Right renal pelvis (tissue), 4 donors: ENCODE data around the gene CAMK1D. TPM values are rescaled to one million over a fixed set of nuclear protein-coding genes. Genes with fewer than 3 reads are reported as not detected.

ENCODE experiments used
- DNase-seq, 4 donors: peaks; one replicate each; pipeline ENCODE4 v3.0.0-alpha.2; 2013; ENCODE audit warnings: low read depth in 4 of 4, low spot score in 3 of 4, missing footprints in 1 of 4
- polyA plus RNA-seq, 4 donors: library from polyadenylated mRNA; unstranded; fragments of 120-200 nt; gene quantifications; one replicate each; pipeline ENCODE4 v1.2.1, GENCODE V29; 2013; ENCODE audit not compliant: insufficient read length in 4 of 4

The CAMK1D gene
- polyA plus RNA-seq, 4 donors: 10.5 to 12.4 (median 11.0) TPM

DNA sequence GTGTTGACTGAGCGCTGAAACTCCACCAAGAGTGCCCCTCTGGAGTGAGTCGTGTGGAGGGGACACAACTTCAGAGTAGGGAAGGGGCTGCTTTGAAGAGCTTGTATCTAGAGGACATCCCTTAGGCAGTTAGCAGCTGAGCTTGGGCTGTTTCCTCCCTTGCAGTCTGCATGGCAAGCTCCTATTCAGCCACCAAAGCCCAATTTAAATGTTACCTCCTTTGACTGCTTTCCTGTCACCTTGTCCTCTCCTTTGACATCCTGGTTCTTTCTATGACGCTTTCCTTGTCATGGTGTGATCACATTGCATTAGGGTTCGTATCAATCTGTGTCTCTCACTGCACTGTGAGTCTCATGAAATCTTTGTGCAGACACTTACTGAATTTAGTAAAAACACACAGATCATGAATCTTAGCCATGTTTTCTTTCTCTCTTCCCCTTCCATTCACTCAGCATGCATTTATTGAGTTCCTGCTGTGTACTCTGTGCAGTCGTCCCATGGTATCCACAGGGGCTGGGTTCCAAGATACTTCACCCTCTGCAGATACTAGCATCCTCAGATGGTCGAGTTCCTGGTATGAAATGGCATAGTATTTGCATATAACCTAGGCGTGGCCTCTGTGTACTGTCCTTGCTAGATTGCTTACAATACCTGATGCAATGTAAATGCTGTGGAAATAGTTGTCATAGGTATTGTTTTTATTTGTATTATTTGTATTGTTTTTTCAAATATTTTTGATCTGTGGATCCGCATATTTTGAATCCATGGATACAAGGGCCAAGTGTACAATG, 423.6 kb downstream of the CAMK1D start:
- no peak for DNase-seq

DNA sequence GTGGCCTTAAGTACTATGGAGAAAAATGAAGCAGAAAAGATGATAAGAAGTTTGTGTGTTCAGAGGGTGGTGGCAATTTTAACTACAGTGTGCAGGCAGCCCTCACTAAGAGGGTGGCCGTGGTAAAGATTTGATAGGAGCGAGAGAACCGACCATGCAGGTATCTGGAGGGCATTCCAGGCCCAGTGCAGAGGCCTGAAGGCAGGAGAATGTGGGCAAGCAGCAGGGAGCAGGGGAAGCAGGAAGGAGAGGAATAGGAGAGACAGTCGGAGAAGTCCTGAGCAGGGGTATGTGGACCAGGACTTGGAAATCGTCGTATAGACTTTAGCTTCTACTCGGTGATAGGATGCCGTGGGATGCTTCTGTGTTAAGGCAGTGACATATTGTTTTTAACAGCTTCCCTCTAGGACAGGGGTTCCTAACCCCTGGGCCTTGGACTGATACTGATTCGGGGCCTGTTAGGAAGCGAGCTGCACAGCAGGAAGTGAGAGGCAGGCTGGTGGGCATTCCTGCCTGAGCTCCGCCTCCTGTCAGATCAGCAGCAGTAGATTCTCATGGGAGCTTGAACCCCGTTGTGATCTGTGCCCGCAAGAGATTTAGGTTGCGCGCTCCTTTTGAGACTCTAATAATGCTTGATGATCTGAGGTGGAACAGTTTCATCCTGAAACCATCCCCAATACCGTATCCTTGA, 425.0 kb downstream of the CAMK1D start:
- no peak for DNase-seq

DNA sequence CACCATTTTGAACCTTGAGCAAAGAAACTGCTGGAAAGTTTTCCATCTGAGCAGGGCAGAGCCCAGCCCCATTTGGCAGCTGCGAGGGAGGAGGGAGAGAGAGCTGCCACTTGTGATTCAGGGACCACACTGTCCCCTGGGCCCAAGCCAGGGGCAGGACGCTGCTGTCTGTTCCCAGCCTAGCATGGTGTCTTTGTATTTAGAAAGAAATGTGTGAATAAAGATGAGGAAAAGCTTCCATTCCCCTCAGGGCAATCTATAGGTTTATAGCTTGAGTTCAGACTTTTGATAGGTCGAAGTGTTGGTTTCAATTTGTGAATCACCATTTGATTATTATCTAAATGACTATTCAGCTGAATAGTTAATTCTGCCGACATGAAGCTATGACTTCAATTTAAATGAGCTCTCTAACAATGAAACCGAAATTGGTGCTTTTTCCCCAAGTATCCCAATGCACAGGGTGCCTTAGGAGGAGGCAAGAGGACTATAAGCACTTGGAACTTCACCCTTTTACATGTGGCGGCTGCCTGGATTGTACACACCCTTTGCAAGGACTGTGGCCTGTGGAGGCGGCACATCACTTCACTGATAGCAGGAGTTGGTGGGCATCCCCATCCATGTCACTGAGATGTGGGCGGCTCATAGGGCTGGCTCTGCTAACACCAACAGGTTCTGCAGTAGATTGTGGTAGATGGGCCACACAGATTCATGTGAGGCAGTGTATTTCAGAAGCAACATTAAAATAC, 428.7 kb downstream of the CAMK1D start:
- DNase-seq: no peak

DNA sequence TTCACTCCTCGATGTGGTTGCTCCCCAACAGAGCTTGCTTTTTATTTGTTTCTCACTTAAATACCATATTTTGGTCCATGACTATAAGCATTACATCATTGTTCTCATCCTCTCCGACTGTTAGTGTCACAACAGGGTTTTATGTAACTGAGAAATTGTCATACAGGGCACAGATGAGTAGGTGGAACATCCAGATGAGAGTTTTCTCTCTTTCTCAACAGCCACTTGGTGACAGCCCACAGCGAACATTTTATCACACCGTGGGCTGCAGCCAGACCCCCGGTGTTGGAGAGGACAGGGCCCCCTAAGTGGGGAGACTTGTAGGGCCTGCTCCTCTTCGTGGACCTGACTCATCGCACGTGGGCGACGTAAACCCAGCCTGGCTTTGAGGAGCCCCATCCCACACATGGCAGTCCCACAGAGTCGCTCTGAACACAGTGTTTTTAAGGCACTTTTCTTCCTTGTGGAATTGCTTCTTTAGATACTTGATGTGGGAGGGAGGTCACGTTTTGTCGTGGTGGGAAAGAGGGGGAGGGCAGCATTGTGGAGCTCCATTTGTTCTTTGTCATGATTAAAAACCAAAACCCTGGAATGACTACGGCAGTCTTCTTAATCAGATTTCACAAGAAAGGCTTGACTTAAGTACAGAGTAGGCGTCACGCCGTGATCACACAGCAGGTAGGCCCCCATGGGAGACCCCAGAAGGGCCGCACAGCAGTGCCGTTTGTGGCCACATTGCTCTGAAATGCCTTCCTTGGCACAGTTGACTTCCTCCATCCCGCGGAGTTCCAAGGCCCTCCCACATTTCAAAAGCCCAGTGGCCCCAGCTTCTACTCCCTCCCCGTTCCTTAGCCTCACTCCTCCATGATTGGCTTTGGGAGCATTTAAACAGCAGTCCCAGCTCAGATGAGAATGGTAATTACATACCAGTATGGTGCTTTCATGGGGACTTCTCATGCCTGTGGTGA, 431.6 kb downstream of the CAMK1D start:
- DNase-seq: no peak

DNA sequence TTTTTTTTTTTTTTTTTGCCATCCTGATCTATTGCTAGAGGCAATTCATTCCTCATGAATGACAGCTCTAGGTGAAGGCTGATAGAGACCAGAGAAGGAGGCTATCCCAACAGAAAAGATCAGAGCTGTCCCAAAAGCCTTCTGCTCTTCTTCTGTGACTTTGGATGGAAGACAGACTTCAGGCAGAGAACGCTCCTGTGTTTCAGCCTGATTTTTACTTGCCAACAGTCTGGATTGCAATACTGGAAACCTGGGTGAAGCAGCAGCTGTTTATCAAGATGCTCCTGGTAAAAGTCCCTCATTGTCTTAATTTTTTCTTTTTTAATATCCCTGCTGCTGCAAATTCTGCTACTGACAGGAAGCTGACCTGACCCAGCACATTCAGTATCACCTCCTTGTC, 432.6 kb downstream of the CAMK1D start:
- DNase-seq: no peak

DNA sequence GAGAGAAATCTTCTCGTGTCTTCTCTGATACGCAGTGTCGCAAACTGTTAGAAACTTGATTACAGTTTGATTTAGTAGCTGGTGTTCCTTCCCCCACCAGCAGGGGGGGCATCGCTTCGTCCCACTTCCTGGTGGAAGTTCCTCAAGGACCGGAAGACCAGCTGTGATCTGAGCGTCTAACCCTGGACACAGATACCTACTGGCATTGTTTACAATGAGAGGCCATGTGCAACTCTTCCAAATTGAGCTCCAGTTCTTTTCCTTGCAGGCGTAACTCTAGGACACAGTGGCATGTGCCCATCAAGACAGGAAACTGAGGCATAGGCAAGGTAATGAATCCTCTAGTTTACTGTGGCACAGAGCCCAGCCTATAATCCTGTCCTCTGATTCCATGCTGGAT, 433.2 kb downstream of the CAMK1D start:
- no peak for DNase-seq

DNA sequence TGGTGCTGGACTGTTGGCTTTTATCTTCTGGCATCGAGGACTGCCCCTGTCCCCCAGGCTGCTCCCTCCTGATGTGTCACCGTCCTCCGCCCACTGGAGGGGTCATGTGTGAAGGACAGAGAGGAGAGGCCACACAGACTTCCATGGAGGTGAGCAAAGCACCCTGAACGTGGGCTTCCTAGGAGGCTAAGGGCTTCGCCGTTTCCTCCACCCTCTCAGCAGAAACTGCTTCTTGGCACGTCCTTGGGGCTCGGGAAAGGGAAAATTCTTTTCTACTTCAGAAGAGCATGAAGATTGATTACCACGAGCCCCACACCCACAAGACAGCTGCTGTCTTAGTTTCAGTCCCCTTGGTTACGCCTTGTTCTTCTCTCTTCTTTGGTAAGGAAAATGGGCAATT, 433.9 kb downstream of the CAMK1D start:
- DNase-seq: peak in 2 of 4 donors; percentile 41 to 47

DNA sequence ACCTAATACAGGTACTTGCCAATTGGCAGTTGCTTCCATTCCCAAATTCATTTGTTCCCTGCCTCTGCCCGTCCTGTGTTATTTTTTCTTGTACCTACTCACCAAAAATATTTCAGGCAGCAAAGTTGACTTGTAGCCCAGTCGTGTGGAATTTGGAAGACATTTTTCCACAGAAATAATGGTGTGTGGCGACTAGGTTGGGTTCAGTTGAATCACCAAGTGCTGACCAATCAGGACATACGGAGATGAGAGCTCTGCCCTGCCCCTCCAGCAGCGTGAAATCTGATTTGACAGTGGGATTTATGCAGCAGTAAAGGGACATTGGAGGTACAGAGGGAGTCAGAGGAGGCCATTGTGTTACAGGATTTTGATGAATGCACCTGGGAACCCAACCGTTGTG, 435.3 kb downstream of the CAMK1D start:
- DNase-seq: no peak

DNA sequence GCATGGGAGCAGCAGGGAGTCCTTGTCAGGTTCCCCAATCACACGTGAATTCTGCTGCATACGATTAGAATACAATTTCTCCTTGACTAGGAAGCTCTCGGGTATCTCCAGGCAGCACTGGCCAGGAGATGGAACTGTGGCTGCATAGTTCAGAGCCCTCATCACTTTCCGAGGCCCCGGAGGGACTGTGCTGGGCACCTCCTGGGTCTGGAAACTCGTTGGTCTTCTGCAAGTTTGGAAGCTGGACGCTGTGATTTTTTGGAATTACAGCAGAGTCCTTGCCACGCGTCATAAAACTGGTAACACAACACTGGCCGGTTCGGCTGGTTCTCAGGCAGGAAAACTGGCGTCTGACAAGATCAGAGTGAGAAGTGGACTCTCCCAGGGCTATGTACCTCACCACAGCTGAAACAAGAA, 436.1 kb downstream of the CAMK1D start:
- DNase-seq: peak in 3 of 4 donors; percentile 30 to 65 (median 57)

DNA sequence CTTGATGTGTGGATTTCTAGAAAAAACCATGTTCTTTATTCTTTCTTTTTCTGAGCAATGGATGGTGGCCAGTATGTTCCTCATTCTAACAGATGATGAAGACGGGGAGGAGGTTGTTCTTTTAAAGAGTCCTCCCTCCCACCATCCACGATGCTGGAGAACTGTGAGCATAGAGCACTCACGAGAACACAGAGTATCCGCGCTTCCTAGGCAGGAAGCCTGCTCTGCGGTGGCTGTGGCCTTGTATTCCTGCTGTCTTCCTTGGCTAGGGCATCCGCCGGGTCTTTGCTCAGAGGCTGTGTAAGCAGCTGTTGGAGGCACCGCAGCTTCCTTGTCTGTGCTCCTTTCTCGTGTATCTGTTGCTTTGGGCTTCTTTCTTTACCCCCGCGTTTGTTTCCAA, 437.9 kb downstream of the CAMK1D start:
- no peak for DNase-seq

DNA sequence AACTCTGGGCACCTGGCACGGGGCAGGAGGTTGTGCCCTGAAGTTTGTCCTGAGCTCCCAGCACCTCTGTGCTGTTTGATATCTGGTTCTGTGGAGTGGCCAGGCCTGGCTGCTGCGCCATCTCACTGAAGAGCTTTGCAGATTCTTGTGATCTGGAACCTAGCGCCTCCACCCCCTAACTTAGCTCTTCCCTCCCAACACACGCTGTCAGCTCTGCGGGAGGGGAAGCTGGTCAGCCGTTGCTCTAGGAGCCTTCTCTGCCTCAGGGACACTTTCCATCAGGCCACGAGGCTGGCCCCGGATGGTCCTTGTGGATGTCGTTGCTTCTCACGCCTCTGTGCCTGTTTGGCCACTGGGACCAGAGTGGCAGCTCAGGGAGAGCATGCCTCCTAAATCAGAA, 438.9 kb downstream of the CAMK1D start:
- no peak for DNase-seq

DNA sequence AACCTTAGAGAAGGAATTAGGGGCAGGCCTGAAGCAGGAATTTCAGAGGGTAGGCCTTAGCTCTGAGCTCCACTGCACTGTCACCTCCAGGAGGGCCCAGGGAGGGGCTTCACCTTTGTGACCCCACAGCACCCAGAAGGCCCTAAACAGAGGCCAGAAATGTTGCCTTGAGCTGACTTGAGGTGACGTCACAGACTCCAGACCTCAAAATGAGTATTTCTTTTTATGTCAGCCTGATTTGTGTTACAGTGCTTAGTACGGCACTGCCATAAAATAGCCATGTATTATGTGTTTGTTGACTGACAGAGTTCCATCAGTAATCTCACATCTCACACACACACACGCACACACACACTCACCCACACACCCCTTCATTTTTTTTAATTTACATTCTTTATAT, 440.9 kb downstream of the CAMK1D start:
- no peak for DNase-seq

DNA sequence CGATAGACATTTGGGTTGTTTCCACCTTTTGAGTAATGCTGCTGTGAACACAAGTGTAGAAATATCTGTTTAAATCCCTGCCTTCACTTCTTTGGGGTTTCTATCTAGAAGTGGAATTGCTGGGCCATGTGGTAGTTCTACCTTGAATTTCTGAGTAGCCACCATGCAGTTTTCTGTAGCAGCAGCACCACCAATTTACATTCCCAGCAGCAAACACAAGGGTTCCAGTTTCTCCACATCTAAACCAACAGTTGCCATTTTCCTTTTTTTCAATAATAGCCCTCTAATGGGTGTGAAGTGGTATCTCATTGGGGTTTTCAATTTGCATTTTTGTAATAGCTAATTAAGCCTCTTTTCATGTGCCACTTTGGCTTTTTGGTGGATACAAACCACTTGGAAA, 442.4 kb downstream of the CAMK1D start:
- no peak for DNase-seq

DNA sequence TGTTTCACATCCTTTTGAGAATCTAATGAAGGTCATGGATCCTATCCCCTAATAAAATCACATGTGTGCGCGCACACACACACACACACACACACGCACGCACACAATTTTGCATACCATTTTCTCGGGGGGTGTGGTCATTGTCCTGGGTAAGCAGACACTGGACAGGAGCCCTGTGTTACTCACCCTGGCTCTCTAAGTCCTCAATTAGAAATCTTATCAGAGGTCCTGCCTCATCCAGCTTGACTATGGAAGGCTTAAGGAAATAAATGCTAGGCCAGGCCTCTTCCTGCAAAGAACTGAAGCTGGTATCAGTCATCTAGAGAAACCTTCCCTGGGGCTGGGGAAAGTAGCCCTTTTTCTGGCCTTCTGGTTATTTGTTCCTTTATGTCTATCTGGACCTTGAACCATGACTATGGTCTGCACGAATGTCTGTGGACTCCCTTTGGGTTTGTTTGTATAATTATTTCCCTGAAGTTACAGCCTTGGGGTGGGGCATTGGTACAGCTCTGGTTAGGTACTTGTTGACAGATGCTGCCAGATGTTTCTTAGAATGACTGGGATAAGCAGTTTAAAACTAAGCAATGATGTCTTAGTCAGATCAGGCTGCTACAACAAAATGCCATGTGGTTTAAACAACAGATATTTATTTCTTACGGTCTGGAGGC, 443.7 kb downstream of the CAMK1D start:
- no peak for DNase-seq

DNA sequence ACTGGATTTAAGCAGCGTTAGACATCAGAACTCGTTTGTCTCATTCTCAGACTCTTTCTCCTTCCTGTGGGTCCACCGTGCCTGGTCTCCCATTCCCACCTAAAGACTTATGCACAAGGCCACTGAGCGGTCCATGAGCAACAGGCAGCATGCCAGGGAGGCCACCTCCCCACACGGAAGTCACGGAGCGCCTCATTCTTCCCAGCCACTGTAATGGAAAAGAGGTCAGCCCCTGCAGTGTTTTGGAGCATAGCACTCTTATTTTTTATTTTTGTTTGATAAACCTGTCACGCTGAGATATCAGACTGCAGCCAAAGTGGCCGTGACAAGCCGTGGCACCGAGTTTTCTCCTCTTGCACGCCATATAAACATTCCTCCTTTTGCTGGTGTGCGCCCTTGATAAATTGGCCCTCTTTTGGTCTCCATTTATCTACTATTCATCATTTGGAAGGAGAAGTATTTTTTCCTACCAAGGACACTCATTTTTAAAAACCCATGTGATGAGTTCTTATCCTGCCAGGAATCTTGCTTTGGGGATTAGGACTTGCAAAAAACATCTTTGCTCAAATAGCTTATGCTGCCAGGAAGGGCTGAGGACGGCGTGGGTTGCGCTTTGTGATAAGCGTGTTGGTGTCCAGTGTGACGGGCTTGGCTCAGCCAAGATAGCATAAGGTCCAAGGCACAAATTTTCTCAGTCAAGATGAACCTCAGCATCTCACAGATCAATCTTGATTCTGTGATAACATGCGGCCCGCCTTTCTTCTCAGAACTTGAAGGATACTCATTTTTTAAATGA, 446.2 kb downstream of the CAMK1D start:
- DNase-seq: no peak

DNA sequence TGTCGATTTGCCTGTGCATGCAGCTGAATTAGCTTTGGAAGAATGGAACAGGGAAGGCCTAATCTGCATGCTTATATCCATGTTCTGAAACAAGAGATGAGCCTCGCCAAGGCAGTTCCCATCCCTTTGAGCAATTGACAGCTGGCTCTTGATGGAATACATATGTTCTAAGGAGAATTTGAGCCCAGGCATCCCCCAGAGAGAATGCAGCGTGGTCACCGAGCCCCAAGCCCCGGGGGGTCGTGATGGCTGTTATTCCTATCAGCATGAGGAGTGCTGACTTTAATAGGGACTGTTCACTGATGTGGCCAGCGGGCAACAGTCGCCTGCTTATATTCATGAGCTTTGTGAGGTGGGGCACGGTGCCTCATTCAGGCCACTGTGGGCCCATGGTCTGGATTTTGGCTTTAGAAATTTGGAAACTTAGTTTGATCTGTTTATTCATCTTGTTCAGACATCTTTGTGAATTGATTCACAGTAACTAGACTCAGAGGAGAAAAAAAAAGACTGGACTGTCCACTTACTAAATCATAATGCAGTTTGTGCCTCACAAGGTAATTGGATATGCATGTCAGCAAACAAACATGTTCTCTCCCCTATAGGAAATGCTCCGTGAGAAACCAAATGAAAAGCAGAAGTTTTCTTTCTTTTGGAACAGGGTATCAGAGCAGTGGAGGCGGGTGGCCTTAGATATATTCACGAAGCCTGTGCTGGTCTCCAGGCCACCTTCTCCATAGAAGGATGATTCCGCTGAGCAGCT, 447.2 kb downstream of the CAMK1D start:
- no peak for DNase-seq

DNA sequence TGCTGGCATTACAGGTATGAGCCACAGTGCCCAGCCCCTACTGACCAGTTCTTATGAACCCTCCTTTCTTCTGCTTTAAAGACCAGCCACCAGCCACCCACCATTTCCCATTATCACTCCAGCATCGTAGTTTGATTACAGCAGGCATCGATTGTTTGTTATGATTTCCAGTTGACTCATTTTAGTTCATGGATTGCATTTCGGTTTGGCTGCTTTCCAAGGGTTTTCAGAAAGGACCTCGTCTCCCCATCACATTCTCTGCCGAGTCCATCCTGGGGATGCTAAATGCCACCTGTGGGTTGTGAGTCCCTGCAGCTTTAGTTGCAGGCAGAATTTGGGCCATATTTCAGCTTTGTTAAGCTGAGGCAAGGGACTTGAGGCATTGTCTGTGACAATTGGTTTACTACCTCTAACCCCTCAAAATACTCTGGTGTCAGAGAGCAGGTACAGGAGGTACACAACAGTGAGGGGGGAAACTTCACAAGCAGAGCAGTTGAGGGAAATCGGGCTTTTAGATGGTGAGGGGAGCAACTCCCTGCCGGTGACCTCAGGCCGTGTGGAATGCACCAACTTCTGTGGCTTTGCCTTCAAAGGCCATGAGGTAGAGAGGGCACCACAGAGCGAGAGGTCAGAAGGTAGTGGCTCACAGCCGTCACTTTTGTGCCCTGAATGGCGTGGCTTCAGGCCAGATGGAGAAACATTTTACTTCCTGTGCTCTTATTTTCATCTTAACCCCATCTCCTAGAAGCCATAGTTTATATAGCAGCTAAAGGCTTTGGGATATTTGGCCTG, 448.3 kb downstream of the CAMK1D start:
- no peak for DNase-seq
